ENCODE measurements around the gene TMEM14B. TPM values are rescaled to one million over a fixed set of nuclear protein-coding genes. Genes with fewer than 3 reads are reported as not detected.

Gene TMEM14B
- total RNA-seq, 1 experiment from 2014 or later = 115 TPM

- Histone ChIP-seq H3K4me1 (ENCODE audit: insufficient read depth, low read length) (no peaks in the 10 kb centered on the region), H3K9me3 (ENCODE audit: low read length) (no peaks in the 10 kb centered on the region), H3K9ac (ENCODE audit: low read length) (no peak overlapping the region), H3K4me2 (ENCODE audit: low read length) (no peak overlapping the region), H3K4me3 (ENCODE audit: low read length) (no peak overlapping the region), H4K20me1 (ENCODE audit: low read length) (no peaks in the 10 kb centered on the region), H3F3A (ENCODE audit: low read length, unreplicated experiment) (no peaks in the 10 kb centered on the region), H3K36me3 (ENCODE audit: low read depth, low read length) (no peaks in the 10 kb centered on the region), H2AFZ (ENCODE audit: low read length) (no peak overlapping the region), H3K27ac (ENCODE audit: low read length) (no peak overlapping the region), H3K9me2 (replicated peaks; ENCODE audit: low read length) (no peaks in the 10 kb centered on the region), H3K27me3 (ENCODE audit: low read length) (no peaks in the 10 kb centered on the region), H3K79me2 (ENCODE audit: low read length) (no peaks in the 10 kb centered on the region)
- ChIA-PET POLR2A (ENCODE audit: unreplicated experiment) (no interaction called here), CTCF (interaction anchor here (0.7 kb wide), 1 partner anchor 280 kb away, joined by 3 read pairs; no protein-coding TSS in a partner anchor)
- TF ChIP-seq EZH2phosphoT487 (IDR thresholded peaks at IDR 0.05; ENCODE audit: borderline replicate concordance, low read length) = no peak
- no peak for TF ChIP-seq EZH2 (IDR thresholded peaks at IDR 0.05; ENCODE audit: low read length, unreplicated experiment)
- ATAC-seq (no peak; the same call in 1 of the 2 replicates), DNase-seq (peak; percentile 7)
- intact Hi-C loops (cut with micrococcal nuclease) = no loop called here
- no TSS peak for BruUV-seq (replicated peaks)
Measured at GRCh38 chr6:10793695-10794094, 46.1 kb downstream of the TMEM14B start.

- POLR2A ChIA-PET (ENCODE audit: unreplicated experiment) = no interaction called here
- ATAC-seq = no peak
Measured at GRCh38 chr6:10794239-10794638, 46.6 kb downstream of the TMEM14B start.

GRCh38 chr6:10800810-10801209 is 53.2 kb downstream of the TMEM14B start:
- Histone ChIP-seq H3K36me3 (ENCODE audit: low read depth, low read length) (no peaks in the 10 kb centered on the region), H3K27me3 (ENCODE audit: low read length) (no peaks in the 10 kb centered on the region), H3K4me2 (ENCODE audit: low read length) (peak overlapping the region; percentile 45), H3K9me3 (ENCODE audit: low read length) (no peaks in the 10 kb centered on the region), H3K4me3 (ENCODE audit: low read length) (no peak overlapping the region), H4K20me1 (ENCODE audit: low read length) (no peaks in the 10 kb centered on the region), H3K9me2 (replicated peaks; ENCODE audit: low read length) (no peaks in the 10 kb centered on the region), H2AFZ (ENCODE audit: low read length) (no peak overlapping the region), H3K27ac (ENCODE audit: low read length) (no peak overlapping the region), H3K9ac (ENCODE audit: low read length) (no peak overlapping the region), H3K4me1 (ENCODE audit: insufficient read depth, low read length) (peaks cover 9% of the 10 kb centered on the region), H3K79me2 (ENCODE audit: low read length) (no peaks in the 10 kb centered on the region), H3F3A (ENCODE audit: low read length, unreplicated experiment) (no peaks in the 10 kb centered on the region)
- TF ChIP-seq EZH2phosphoT487 (IDR thresholded peaks at IDR 0.05; ENCODE audit: borderline replicate concordance, low read length) = no peak
- no peak for TF ChIP-seq EZH2 (IDR thresholded peaks at IDR 0.05; ENCODE audit: low read length, unreplicated experiment)
- no peak for TF ChIP-seq CTCF (conservative IDR thresholded peaks at IDR 0.05; ENCODE audit: low read depth, low read length)
- CTCF ChIA-PET = interaction anchor here (0.5 to 1.1 kb wide), 6 partner anchors 41 to 1449 kb away, joined by 3 to 9 read pairs (median 4); partner anchors contain the start of gene TMEM14C
- ATAC-seq = peak; percentile 95
- no TSS peak for BruUV-seq (replicated peaks)
- peak; percentile 74 for DNase-seq
- intact Hi-C loops (cut with micrococcal nuclease) = loop anchor here (1.0 to 5.0 kb wide), 6 partner anchors 42 to 323 kb away; partner anchors contain the start of gene TMEM14C
- POLR2A ChIA-PET (ENCODE audit: unreplicated experiment) = interaction anchor here (0.5 to 0.6 kb wide), 3 partner anchors 14 to 271 kb away, joined by 3 to 13 read pairs (median 3); no protein-coding TSS in a partner anchor

More at GRCh38 chr6:10794239-10794638, 46.6 kb downstream of the TMEM14B start:
- no peaks in the 10 kb centered on the region for H3K27me3 ChIP-seq (ENCODE audit: low read length)
- no peak overlapping the region for H3K9ac ChIP-seq (ENCODE audit: low read length)
- BruUV-seq (replicated peaks) = no TSS peak
- H2AFZ ChIP-seq (ENCODE audit: low read length) = no peak overlapping the region
- H3K36me3 ChIP-seq (ENCODE audit: low read depth, low read length) = no peaks in the 10 kb centered on the region
- H3K79me2 ChIP-seq (ENCODE audit: low read length) = no peaks in the 10 kb centered on the region
- CTCF ChIA-PET = no interaction called here
- TF ChIP-seq EZH2phosphoT487 (IDR thresholded peaks at IDR 0.05; ENCODE audit: borderline replicate concordance, low read length) (no peak), EZH2 (IDR thresholded peaks at IDR 0.05; ENCODE audit: low read length, unreplicated experiment) (no peak), CTCF (conservative IDR thresholded peaks at IDR 0.05; ENCODE audit: low read depth, low read length) (no peak)
- no peaks in the 10 kb centered on the region for H3K9me2 ChIP-seq (replicated peaks; ENCODE audit: low read length)
- no peak for DNase-seq
- H3K27ac ChIP-seq (ENCODE audit: low read length) = no peak overlapping the region
- no peaks in the 10 kb centered on the region for H3K9me3 ChIP-seq (ENCODE audit: low read length)
- no peaks in the 10 kb centered on the region for H4K20me1 ChIP-seq (ENCODE audit: low read length)
- H3F3A ChIP-seq (ENCODE audit: low read length, unreplicated experiment) = no peaks in the 10 kb centered on the region
- no peaks in the 10 kb centered on the region for H3K4me1 ChIP-seq (ENCODE audit: insufficient read depth, low read length)
- no peak overlapping the region for H3K4me2 ChIP-seq (ENCODE audit: low read length)
- intact Hi-C loops (cut with micrococcal nuclease) = no loop called here
- H3K4me3 ChIP-seq (ENCODE audit: low read length) = no peak overlapping the region
